Esophagus squamous epithelium (tissue), 4 donors: ENCODE measurements around the gene RECK.

ENCODE experiments used
- CTCF ChIP-seq, 6 experiments: fragments of 450-650 bp in 4 of 6; fragments of 200-600 bp in 2 of 6; sonication (generic) in 2 of 6; IDR thresholded peaks; one replicate each; pipeline ENCODE4 v1.5.1; 2016 to 2019; ENCODE audit warnings: antibody characterized with exemption in 6 of 6, mild to moderate bottlenecking in 4 of 6, moderate library complexity in 4 of 6
- POLR2A ChIP-seq, 4 donors: fragments of 450-650 bp; IDR thresholded peaks; one replicate each; pipeline ENCODE4 v1.6.1; 2017; ENCODE audit warnings: antibody characterized with exemption in 4 of 4, mild to moderate bottlenecking in 4 of 4, moderate library complexity in 3 of 4

- no peak for TF ChIP-seq CTCF (IDR thresholded peaks at IDR 0.05)
- no peak for TF ChIP-seq POLR2A (IDR thresholded peaks at IDR 0.05)
Measured at GRCh38 chr9:36129139-36129538, 92.4 kb downstream of the RECK start.
